ENCODE data around the gene NFIX. TPM values are rescaled to one million over a fixed set of nuclear protein-coding genes. Genes with fewer than 3 reads are reported as not detected.

NFIX gene
- total and polyA plus RNA-seq, 9 of the 15 experiments (the other 6 are each of a cell fraction or from before 2014, with no cell fraction given) = 0.28 to 26.8 (median 5.4) TPM

DNA sequence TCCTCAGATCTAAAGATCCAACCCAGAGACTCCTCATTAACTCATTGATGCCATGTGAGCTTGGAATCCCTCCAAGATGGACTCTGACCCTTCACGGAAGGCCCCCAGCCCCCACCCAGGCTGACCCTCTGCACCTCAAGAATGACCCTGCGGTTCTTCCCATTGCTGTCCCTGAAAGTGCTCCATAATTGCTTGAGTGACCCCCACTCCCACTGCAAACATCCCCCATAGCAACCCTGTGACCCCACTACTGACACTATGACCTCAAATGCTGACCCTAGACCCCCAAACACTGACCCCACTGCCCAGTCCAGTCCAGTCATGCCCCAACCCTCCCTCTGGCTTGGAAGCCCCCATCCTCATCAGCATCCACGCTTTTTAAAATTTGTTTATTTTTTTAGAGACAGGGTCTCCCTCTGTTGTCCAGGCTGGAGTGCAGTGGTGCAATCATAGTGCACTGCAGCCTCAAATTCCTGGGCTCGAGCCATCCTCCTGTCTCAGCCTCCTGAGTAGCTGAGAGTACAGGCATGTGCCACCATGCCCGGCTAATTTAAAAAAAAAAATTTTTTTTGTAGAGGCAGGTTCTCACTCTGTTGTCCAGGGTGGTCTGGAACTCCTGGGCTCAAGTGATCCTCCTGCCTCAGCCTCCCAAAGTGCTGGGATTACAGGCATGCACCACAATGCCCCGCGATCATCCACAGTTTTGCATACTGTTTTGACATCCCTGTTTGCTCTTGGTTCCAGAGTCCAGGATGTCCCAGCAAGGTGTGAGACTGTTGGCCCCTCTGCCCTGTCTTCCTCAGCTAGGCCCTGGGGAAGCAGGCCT lies 106.5 kb downstream of the NFIX start (continued):
- TF ChIP-seq NFRKB (IDR thresholded peaks at IDR 0.05; ENCODE audit: low read depth) (peak; percentile 23; the same call in 1 of the 2 replicates), CBFA2T3 (IDR thresholded peaks at IDR 0.05) (no peak), CEBPG (CRISPR knock-in tag; IDR thresholded peaks at IDR 0.05) (peak; percentile 22; the same call in 1 of the 2 replicates), CEBPG (tag; conservative IDR thresholded peaks at IDR 0.05 in 1 of 2, IDR thresholded peaks at IDR 0.05 in 1 of 2) (no peak), SRSF3 (IDR thresholded peaks at IDR 0.05; ENCODE audit: insufficient read depth, low read length) (no peak), RAD51 (IDR thresholded peaks at IDR 0.05; ENCODE audit: borderline replicate concordance, low read depth) (0 out of 2 replicates have a peak, but pooled peaks have one; percentile 8), ZC3H11A (IDR thresholded peaks at IDR 0.05; ENCODE audit: low read depth, low read length) (no peak), EZH2 (IDR thresholded peaks at IDR 0.05; ENCODE audit: borderline replicate concordance, low read depth, low read length) (no peak), ZNF347 (CRISPR knock-in tag; IDR thresholded peaks at IDR 0.05; ENCODE audit: low read depth) (no peak), L3MBTL2 (IDR thresholded peaks at IDR 0.05) (0 out of 2 replicates have a peak, but pooled peaks have one; percentile 8), ETS2 (tag; IDR thresholded peaks at IDR 0.05; ENCODE audit: borderline replicate concordance, poor library complexity, severe bottlenecking) (no peak), CBX2 (IDR thresholded peaks at IDR 0.05; ENCODE audit: insufficient read depth, low read length, poor library complexity, severe bottlenecking) (no peak), ZNF76 (CRISPR knock-in tag; IDR thresholded peaks at IDR 0.05; ENCODE audit: borderline replicate concordance) (no peak), CTBP1 (IDR thresholded peaks at IDR 0.05; ENCODE audit: borderline replicate concordance) (no peak), TRIM28 (IDR thresholded peaks at IDR 0.05) (no peak), SLC30A9 (CRISPR knock-in tag; IDR thresholded peaks at IDR 0.05) (no peak), SMARCA5 (IDR thresholded peaks at IDR 0.05) (no peak)
- TF ChIP-seq, protein P1, sequence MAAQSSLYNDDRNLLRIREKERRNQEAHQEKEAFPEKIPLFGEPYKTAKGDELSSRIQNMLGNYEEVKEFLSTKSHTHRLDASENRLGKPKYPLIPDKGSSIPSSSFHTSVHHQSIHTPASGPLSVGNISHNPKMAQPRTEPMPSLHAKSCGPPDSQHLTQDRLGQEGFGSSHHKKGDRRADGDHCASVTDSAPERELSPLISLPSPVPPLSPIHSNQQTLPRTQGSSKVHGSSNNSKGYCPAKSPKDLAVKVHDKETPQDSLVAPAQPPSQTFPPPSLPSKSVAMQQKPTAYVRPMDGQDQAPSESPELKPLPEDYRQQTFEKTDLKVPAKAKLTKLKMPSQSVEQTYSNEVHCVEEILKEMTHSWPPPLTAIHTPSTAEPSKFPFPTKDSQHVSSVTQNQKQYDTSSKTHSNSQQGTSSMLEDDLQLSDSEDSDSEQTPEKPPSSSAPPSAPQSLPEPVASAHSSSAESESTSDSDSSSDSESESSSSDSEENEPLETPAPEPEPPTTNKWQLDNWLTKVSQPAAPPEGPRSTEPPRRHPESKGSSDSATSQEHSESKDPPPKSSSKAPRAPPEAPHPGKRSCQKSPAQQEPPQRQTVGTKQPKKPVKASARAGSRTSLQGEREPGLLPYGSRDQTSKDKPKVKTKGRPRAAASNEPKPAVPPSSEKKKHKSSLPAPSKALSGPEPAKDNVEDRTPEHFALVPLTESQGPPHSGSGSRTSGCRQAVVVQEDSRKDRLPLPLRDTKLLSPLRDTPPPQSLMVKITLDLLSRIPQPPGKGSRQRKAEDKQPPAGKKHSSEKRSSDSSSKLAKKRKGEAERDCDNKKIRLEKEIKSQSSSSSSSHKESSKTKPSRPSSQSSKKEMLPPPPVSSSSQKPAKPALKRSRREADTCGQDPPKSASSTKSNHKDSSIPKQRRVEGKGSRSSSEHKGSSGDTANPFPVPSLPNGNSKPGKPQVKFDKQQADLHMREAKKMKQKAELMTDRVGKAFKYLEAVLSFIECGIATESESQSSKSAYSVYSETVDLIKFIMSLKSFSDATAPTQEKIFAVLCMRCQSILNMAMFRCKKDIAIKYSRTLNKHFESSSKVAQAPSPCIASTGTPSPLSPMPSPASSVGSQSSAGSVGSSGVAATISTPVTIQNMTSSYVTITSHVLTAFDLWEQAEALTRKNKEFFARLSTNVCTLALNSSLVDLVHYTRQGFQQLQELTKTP (IDR thresholded peaks at IDR 0.05; ENCODE audit: low read depth in 1 of 2, partially characterized antibody in 2 of 2) = peak in 1 of 2 experiments; percentile 43
- TF ChIP-seq, protein P2, sequence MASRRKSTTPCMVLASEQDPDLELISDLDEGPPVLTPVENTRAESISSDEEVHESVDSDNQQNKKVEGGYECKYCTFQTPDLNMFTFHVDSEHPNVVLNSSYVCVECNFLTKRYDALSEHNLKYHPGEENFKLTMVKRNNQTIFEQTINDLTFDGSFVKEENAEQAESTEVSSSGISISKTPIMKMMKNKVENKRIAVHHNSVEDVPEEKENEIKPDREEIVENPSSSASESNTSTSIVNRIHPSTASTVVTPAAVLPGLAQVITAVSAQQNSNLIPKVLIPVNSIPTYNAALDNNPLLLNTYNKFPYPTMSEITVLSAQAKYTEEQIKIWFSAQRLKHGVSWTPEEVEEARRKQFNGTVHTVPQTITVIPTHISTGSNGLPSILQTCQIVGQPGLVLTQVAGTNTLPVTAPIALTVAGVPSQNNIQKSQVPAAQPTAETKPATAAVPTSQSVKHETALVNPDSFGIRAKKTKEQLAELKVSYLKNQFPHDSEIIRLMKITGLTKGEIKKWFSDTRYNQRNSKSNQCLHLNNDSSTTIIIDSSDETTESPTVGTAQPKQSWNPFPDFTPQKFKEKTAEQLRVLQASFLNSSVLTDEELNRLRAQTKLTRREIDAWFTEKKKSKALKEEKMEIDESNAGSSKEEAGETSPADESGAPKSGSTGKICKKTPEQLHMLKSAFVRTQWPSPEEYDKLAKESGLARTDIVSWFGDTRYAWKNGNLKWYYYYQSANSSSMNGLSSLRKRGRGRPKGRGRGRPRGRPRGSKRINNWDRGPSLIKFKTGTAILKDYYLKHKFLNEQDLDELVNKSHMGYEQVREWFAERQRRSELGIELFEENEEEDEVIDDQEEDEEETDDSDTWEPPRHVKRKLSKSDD (conservative IDR thresholded peaks at IDR 0.05; ENCODE audit: low read length) = no peak
- TF ChIP-seq, protein P3, sequence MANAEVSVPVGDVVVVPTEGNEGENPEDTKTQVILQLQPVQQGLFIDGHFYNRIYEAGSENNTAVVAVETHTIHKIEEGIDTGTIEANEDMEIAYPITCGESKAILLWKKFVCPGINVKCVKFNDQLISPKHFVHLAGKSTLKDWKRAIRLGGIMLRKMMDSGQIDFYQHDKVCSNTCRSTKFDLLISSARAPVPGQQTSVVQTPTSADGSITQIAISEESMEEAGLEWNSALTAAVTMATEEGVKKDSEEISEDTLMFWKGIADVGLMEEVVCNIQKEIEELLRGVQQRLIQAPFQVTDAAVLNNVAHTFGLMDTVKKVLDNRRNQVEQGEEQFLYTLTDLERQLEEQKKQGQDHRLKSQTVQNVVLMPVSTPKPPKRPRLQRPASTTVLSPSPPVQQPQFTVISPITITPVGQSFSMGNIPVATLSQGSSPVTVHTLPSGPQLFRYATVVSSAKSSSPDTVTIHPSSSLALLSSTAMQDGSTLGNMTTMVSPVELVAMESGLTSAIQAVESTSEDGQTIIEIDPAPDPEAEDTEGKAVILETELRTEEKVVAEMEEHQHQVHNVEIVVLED (CRISPR knock-in tag; IDR thresholded peaks at IDR 0.05) = no peak
